Activated CD8-positive, alpha-beta memory T cell treated with anti-CD3 and anti-CD28 coated beads, Interleukin-2, amount 50 U/mL, for 4 hours (primary cell): ENCODE data around the gene OXCT1.
"Not testable (repeated sequence)": the region's sequence is repeated elsewhere in the genome, so short reads cannot be mapped to it uniquely, and the experiment has no call there.

ENCODE experiments used
- DNase-seq: peaks from one replicate; pipeline ENCODE4 v3.0.0-alpha.2; 2020

Gene OXCT1

GRCh38 chr5:41772056-41772455 is 98.2 kb downstream of the OXCT1 start:
- DNase-seq: no peak

GRCh38 chr5:41770799-41771198 is 99.4 kb downstream of the OXCT1 start:
- DNase-seq: no peak

GRCh38 chr5:41768692-41769091 is 101.5 kb downstream of the OXCT1 start:
- DNase-seq: no peak

- DNase-seq: no peak
Observed at GRCh38 chr5:41764650-41765049, 105.6 kb downstream of the OXCT1 start.

- no peak for DNase-seq
Observed at GRCh38 chr5:41763574-41763973, 106.7 kb downstream of the OXCT1 start.

- DNase-seq: no peak
Observed at GRCh38 chr5:41763081-41763480, 107.1 kb downstream of the OXCT1 start.

GRCh38 chr5:41762426-41762825 is 107.8 kb downstream of the OXCT1 start:
- no peak for DNase-seq

GRCh38 chr5:41761663-41762062 is 108.6 kb downstream of the OXCT1 start:
- no peak for DNase-seq

- no peak for DNase-seq
Observed at GRCh38 chr5:41755705-41756104, 114.5 kb downstream of the OXCT1 start.

GRCh38 chr5:41754857-41755256 is 115.4 kb downstream of the OXCT1 start:
- DNase-seq: no peak

- no peak for DNase-seq
Observed at GRCh38 chr5:41751867-41752266, 118.4 kb downstream of the OXCT1 start.

GRCh38 chr5:41748631-41749030 is 121.6 kb downstream of the OXCT1 start:
- no peak for DNase-seq

GRCh38 chr5:41747708-41748107 is 122.5 kb downstream of the OXCT1 start:
- no peak for DNase-seq

- DNase-seq: no peak
Observed at GRCh38 chr5:41747301-41747700, 122.9 kb downstream of the OXCT1 start.

GRCh38 chr5:41742608-41743007 is 127.6 kb downstream of the OXCT1 start:
- DNase-seq: not testable (repeated sequence)

- DNase-seq: no peak
Observed at GRCh38 chr5:41738710-41739354, 131.4 kb downstream of the OXCT1 start.

- DNase-seq: no peak
Observed at GRCh38 chr5:41736641-41737040, 133.6 kb downstream of the OXCT1 start.

GRCh38 chr5:41735213-41735612 is 135.0 kb downstream of the OXCT1 start:
- DNase-seq: no peak

GRCh38 chr5:41729381-41729780 is 140.8 kb downstream of the OXCT1 start:
- DNase-seq: not testable (repeated sequence)

- no peak for DNase-seq
Observed at GRCh38 chr5:41728281-41728680, 141.9 kb downstream of the OXCT1 start.

- DNase-seq: no peak
Observed at GRCh38 chr5:41722359-41722950, 147.8 kb downstream of the OXCT1 start.

- no peak for DNase-seq
Observed at GRCh38 chr5:41721516-41721915, 148.7 kb downstream of the OXCT1 start.

- DNase-seq: no peak
Observed at GRCh38 chr5:41716382-41716781, 153.8 kb downstream of the OXCT1 start.

GRCh38 chr5:41714446-41714845 is 155.8 kb downstream of the OXCT1 start:
- not testable (repeated sequence) for DNase-seq

- DNase-seq: no peak
Observed at GRCh38 chr5:41708604-41708940, 161.7 kb downstream of the OXCT1 start.
